Muscle of leg (tissue), 11 donors: Measurements from ENCODE around the gene TNFRSF19. TPM values are rescaled to one million over a fixed set of nuclear protein-coding genes. Genes with fewer than 3 reads are reported as not detected.
"Not testable (repeated sequence)": the region's sequence is repeated elsewhere in the genome, so short reads cannot be mapped to it uniquely, and the experiment has no call there.

Experiments
- DNase-seq: peaks from one replicate; pipeline ENCODE4 v3.0.0; 2013
- H3K27ac ChIP-seq: one replicate; pipeline ENCODE4 v1.5.1; 2013; ENCODE audit warnings: mild to moderate bottlenecking, low read length, control low read depth
- H3K27me3 ChIP-seq: one replicate; pipeline ENCODE4 v1.6.1; 2013; ENCODE audit warnings: low read length; ENCODE audit not compliant: control insufficient read depth, insufficient read depth
- H3K36me3 ChIP-seq: one replicate; pipeline ENCODE4 v1.6.1; 2013; ENCODE audit warnings: low read length; ENCODE audit not compliant: control insufficient read depth, insufficient read depth
- H3K4me1 ChIP-seq: one replicate; pipeline ENCODE4 v1.6.1; 2013; ENCODE audit warnings: low read length; ENCODE audit not compliant: control insufficient read depth, insufficient read depth
- H3K4me3 ChIP-seq: one replicate; pipeline ENCODE4 v1.5.1; 2013; ENCODE audit warnings: low read length, control low read depth
- H3K9me3 ChIP-seq: replicated peaks from 2 replicates; pipeline ENCODE4 v1.6.1; 2013; ENCODE audit warnings: low read depth, low read length; ENCODE audit not compliant: control insufficient read depth
- WGBS: methylation state at CpG from one replicate; pipeline ENCODE4 v1.1.5; 2013; ENCODE audit warnings: missing lambda C conversion rate; ENCODE audit not compliant: insufficient coverage; 5-methylcytosine and 5-hydroxymethylcytosine counted together
- polyA plus RNA-seq, 8 donors: library from polyadenylated mRNA; unstranded; fragments of 120-200 nt; gene quantifications; one replicate each; pipeline versions ENCODE4 v1.2.1 to v1.2.3, GENCODE V29; 2013; ENCODE audit warnings: inconsistent platforms in 1 of 8, low replicate concordance in 1 of 8; ENCODE audit not compliant: insufficient read length in 8 of 8, insufficient read depth in 1 of 8
- total RNA-seq: library from RNA; stranded (reverse); fragments of 120-200 nt; gene quantifications from one replicate; pipeline ENCODE4 v1.2.4, GENCODE V29; 2013

The TNFRSF19 gene
- total and polyA plus RNA-seq, 9 donors = 9.5 to 47.4 (median 13.8) TPM

- H3K9me3 ChIP-seq = no peaks in the 10 kb centered on the region
- peak; percentile 31 for DNase-seq
- H3K27ac ChIP-seq = no peak overlapping the region
- H3K27me3 ChIP-seq = peaks cover 6% of the 10 kb centered on the region
- 0% methylated on average over 16 of the region's 22 CpGs for WGBS
- peaks cover 5% of the 10 kb centered on the region for H3K4me1 ChIP-seq
- H3K36me3 ChIP-seq = no peaks in the 10 kb centered on the region
- H3K4me3 ChIP-seq = peak overlapping the region; percentile 77
Observed at GRCh38 chr13:23579896-23580683, 9.9 kb downstream of the TNFRSF19 start.

GRCh38 chr13:23580684-23581060, 10.5 kb downstream of the TNFRSF19 start:
- H3K36me3 ChIP-seq = no peaks in the 10 kb centered on the region
- H3K27ac ChIP-seq = no peak overlapping the region
- peaks cover 6% of the 10 kb centered on the region for H3K27me3 ChIP-seq
- WGBS = no CpG with 5 or more reads among the region's 1 CpG
- H3K9me3 ChIP-seq = no peaks in the 10 kb centered on the region
- peaks cover 5% of the 10 kb centered on the region for H3K4me1 ChIP-seq
- H3K4me3 ChIP-seq = no peak overlapping the region
- no peak for DNase-seq

GRCh38 chr13:23583491-23583890, 13.3 kb downstream of the TNFRSF19 start:
- Histone ChIP-seq H3K27me3 (no peaks in the 10 kb centered on the region), H3K9me3 (no peaks in the 10 kb centered on the region), H3K27ac (no peak overlapping the region), H3K4me3 (no peak overlapping the region), H3K36me3 (no peaks in the 10 kb centered on the region), H3K4me1 (peaks cover under 1% of the 10 kb centered on the region)
- DNase-seq = no peak

GRCh38 chr13:23584275-23584674, 14.1 kb downstream of the TNFRSF19 start:
- Histone ChIP-seq H3K27ac (no peak overlapping the region), H3K27me3 (no peaks in the 10 kb centered on the region)
- WGBS = no CpG with 5 or more reads among the region's 2 CpGs

GRCh38 chr13:23586336-23586735, 16.1 kb downstream of the TNFRSF19 start:
- 87% methylated on average over 5 of the region's 6 CpGs for whole genome bisulfite sequencing
- H3K4me1 ChIP-seq = no peaks in the 10 kb centered on the region
- H3K27me3 ChIP-seq = no peaks in the 10 kb centered on the region
- H3K4me3 ChIP-seq = no peak overlapping the region
- no peak for DNase-seq
- no peaks in the 10 kb centered on the region for H3K36me3 ChIP-seq
- no peaks in the 10 kb centered on the region for H3K9me3 ChIP-seq
- H3K27ac ChIP-seq = no peak overlapping the region

More at GRCh38 chr13:23584275-23584674, 14.1 kb downstream of the TNFRSF19 start:
- Histone ChIP-seq H3K4me1 (no peaks in the 10 kb centered on the region), H3K36me3 (no peaks in the 10 kb centered on the region), H3K9me3 (no peaks in the 10 kb centered on the region), H3K4me3 (no peak overlapping the region)
- DNase-seq = no peak

GRCh38 chr13:23588666-23589065, 18.5 kb downstream of the TNFRSF19 start:
- H3K9me3 ChIP-seq = no peaks in the 10 kb centered on the region
- H3K4me3 ChIP-seq = no peak overlapping the region
- H3K27me3 ChIP-seq = no peaks in the 10 kb centered on the region
- no peak overlapping the region for H3K27ac ChIP-seq
- 63% methylated on average over 7 of the region's 7 CpGs for WGBS
- no peak for DNase-seq
- H3K4me1 ChIP-seq = no peaks in the 10 kb centered on the region
- H3K36me3 ChIP-seq = peaks cover under 1% of the 10 kb centered on the region

GRCh38 chr13:23592596-23592995, 22.4 kb downstream of the TNFRSF19 start:
- Histone ChIP-seq H3K4me3 (no peak overlapping the region), H3K4me1 (no peaks in the 10 kb centered on the region), H3K36me3 (peaks cover 14% of the 10 kb centered on the region), H3K9me3 (peaks cover 5% of the 10 kb centered on the region), H3K27me3 (no peaks in the 10 kb centered on the region), H3K27ac (no peak overlapping the region)
- no peak for DNase-seq
- WGBS = no CpG with 5 or more reads among the region's 5 CpGs

GRCh38 chr13:23593148-23593547, 22.9 kb downstream of the TNFRSF19 start:
- no peak for DNase-seq
- Histone ChIP-seq H3K9me3 (peaks cover 5% of the 10 kb centered on the region), H3K4me1 (no peaks in the 10 kb centered on the region), H3K27me3 (no peaks in the 10 kb centered on the region), H3K27ac (no peak overlapping the region), H3K36me3 (peaks cover 14% of the 10 kb centered on the region), H3K4me3 (no peak overlapping the region)
- WGBS = 100% methylated on average over 1 of the region's 2 CpGs

GRCh38 chr13:23594290-23594689, 24.1 kb downstream of the TNFRSF19 start:
- H3K27me3 ChIP-seq, DNase-seq, H3K9me3 ChIP-seq, H3K4me3 ChIP-seq, H3K4me1 ChIP-seq, H3K27ac ChIP-seq: not testable (repeated sequence)
- H3K36me3 ChIP-seq = peaks cover 14% of the 10 kb centered on the region
- 100% methylated on average over 1 of the region's 2 CpGs for WGBS

GRCh38 chr13:23598369-23598768, 28.2 kb downstream of the TNFRSF19 start:
- Histone ChIP-seq H3K27ac (no peak overlapping the region), H3K9me3 (peaks cover 5% of the 10 kb centered on the region), H3K4me3 (no peak overlapping the region), H3K27me3 (no peaks in the 10 kb centered on the region), H3K4me1 (no peaks in the 10 kb centered on the region), H3K36me3 (peaks cover 14% of the 10 kb centered on the region)
- no peak for DNase-seq
- WGBS = no CpG with 5 or more reads among the region's 1 CpG
